BLaER1 (cell line): Measurements from ENCODE around the gene ASIC5.

Experiments
- H3K27ac ChIP-seq: shearing (Covaris generic); formaldehyde crosslinking; 2 replicates; pipeline ENCODE4 v1.8.1; 2022
- H3K27me3 ChIP-seq: shearing (Covaris generic); formaldehyde crosslinking; 2 replicates; pipeline ENCODE4 v1.8.1; 2022
- H3K36me3 ChIP-seq: shearing (Covaris generic); formaldehyde crosslinking; 2 replicates; pipeline ENCODE4 v1.8.1; 2022
- H3K4me1 ChIP-seq: shearing (Covaris generic); formaldehyde crosslinking; 2 replicates; pipeline ENCODE4 v1.8.1; 2022
- H3K4me2 ChIP-seq: shearing (Covaris generic); formaldehyde crosslinking; 2 replicates; pipeline ENCODE4 v1.8.1; 2022
- H3K4me3 ChIP-seq: shearing (Covaris generic); formaldehyde crosslinking; 2 replicates; pipeline ENCODE4 v1.8.1; 2022
- H3K9ac ChIP-seq: shearing (Covaris generic); formaldehyde crosslinking; 2 replicates; pipeline ENCODE4 v1.8.1; 2022
- H3K9me3 ChIP-seq: shearing (Covaris generic); formaldehyde crosslinking; 2 replicates; pipeline ENCODE4 v1.8.1; 2022
- H4K20me1 ChIP-seq: shearing (Covaris generic); formaldehyde crosslinking; 2 replicates; pipeline ENCODE4 v1.8.1; 2022
- Cebpa-rat ChIP-seq: shearing (Covaris generic); IDR thresholded peaks from 2 replicates; pipeline ENCODE4 v1.8.1; 2022

ASIC5 gene

DNA sequence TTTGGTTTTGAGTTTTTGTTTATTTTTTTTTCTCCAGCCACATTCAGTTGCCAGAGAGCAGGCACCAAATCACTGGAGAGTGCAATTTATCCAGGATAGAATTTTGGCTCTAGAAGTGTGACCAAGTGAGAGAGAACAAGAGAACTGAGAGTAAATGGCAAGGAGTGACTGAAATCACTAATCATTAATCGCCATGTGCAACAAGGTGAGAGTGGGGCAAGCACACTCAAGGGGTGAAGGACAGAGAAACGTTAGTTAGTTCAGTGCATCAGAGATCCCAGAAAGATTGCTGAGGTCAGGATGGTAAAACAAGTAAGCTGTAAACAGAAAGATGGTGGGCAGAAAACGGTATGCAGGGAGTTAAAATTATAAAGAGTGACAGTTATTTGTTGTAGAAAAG, 17.8 kb upstream of the ASIC5 start:
- H3K36me3 ChIP-seq = no peaks in the 10 kb centered on the region
- no peak overlapping the region for H3K4me2 ChIP-seq
- H3K4me3 ChIP-seq = no peak overlapping the region
- no peak overlapping the region for H3K9ac ChIP-seq
- H4K20me1 ChIP-seq = no peaks in the 10 kb centered on the region
- no peaks in the 10 kb centered on the region for H3K9me3 ChIP-seq
- TF ChIP-seq Cebpa-rat = no peak
- no peaks in the 10 kb centered on the region for H3K27me3 ChIP-seq
- no peaks in the 10 kb centered on the region for H3K4me1 ChIP-seq
- no peak overlapping the region for H3K27ac ChIP-seq

DNA sequence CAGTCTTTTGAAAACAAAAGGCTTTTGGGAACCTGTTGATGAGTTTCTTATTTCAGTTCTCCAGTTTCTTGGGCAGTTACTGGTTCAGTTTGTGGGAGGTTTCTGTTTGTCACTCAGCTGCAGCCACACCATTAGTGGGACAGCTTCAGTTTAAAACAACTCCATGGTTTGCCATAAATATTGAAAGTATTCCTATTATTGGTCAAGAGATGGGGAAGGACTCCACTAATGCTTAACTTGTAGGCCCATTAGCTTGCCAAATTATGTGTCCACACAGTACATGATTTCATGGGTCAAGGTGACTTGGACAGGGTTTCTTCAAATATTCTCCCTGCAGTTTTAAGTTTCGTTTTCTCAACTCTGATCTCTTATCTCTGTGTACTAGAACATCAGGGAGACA, 15.5 kb upstream of the ASIC5 start:
- H3K4me3 ChIP-seq = no peak overlapping the region
- no peaks in the 10 kb centered on the region for H3K36me3 ChIP-seq
- H3K4me2 ChIP-seq = no peak overlapping the region
- no peak for TF ChIP-seq Cebpa-rat
- no peak overlapping the region for H3K9ac ChIP-seq
- H3K4me1 ChIP-seq = no peaks in the 10 kb centered on the region
- no peaks in the 10 kb centered on the region for H4K20me1 ChIP-seq
- H3K27me3 ChIP-seq = no peaks in the 10 kb centered on the region
- no peaks in the 10 kb centered on the region for H3K9me3 ChIP-seq
- H3K27ac ChIP-seq = no peak overlapping the region

DNA sequence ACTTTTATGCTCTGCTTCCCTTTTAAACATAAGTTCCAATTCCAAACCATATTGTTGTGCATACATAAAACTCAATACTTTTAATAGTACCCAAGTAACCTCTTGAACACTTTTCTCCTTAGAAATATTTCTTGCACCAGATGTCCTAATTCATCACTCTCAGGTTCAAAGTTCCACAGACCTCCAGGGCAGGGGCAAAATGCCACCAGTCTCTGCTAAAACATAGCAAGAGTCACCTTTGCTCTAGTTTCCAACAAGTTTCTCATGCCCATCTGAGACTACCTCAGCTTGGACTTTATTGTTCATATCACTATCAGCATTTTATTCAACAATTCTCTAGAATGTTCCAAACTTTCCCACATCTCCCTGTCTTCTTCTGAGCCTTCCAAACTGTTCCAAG, 13.7 kb upstream of the ASIC5 start:
- Histone ChIP-seq H3K27ac (no peak overlapping the region), H3K4me3 (no peak overlapping the region), H3K4me1 (no peaks in the 10 kb centered on the region), H3K27me3 (no peaks in the 10 kb centered on the region), H3K4me2 (no peak overlapping the region), H3K9me3 (no peaks in the 10 kb centered on the region), H3K36me3 (no peaks in the 10 kb centered on the region), H3K9ac (no peak overlapping the region), H4K20me1 (no peaks in the 10 kb centered on the region)
- TF ChIP-seq Cebpa-rat = no peak

DNA sequence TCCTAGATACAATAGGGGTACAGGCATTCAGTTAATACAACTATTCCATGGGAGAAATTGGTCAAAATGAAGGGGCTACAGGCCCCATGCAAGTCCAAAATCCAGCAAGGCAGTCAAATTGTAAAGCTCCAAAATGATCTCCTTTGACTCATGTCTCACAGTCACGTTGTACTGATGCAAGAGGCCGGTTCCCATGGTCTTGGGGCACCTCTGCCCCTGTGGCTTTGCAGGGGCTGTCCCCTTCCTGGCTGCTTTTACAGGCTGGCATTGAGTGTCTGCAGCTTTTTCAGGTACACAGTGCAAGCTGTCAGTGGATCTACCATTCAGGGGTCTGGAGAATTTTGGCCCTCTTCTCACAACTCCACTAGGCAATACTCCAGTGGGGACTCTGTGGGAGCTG, 12.5 kb upstream of the ASIC5 start:
- H3K4me1 ChIP-seq = no peaks in the 10 kb centered on the region
- H4K20me1 ChIP-seq = no peaks in the 10 kb centered on the region
- H3K27ac ChIP-seq = no peak overlapping the region
- no peak overlapping the region for H3K4me2 ChIP-seq
- no peaks in the 10 kb centered on the region for H3K36me3 ChIP-seq
- no peak for TF ChIP-seq Cebpa-rat
- no peak overlapping the region for H3K4me3 ChIP-seq
- no peaks in the 10 kb centered on the region for H3K27me3 ChIP-seq
- H3K9ac ChIP-seq = no peak overlapping the region
- no peaks in the 10 kb centered on the region for H3K9me3 ChIP-seq

DNA sequence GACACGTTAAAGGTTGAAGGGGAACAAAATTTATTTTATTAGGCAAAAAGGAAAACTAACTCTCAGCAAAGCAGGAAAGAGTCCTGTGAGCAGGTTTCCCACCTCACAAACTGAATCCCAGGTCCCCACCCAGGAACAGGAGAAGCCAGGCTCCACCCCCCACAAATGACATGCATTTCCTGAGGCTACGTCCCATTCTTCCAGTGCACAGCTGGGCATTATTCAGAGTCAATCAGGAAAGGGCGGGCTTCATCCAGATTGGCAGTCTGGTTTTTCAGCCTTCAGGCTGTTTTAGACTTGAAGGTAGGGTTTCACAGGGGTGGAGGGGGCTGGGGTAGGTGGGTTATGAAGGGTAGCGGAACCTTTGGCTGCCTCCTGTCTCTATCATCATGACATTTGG, 11.9 kb upstream of the ASIC5 start:
- no peak for TF ChIP-seq Cebpa-rat

DNA sequence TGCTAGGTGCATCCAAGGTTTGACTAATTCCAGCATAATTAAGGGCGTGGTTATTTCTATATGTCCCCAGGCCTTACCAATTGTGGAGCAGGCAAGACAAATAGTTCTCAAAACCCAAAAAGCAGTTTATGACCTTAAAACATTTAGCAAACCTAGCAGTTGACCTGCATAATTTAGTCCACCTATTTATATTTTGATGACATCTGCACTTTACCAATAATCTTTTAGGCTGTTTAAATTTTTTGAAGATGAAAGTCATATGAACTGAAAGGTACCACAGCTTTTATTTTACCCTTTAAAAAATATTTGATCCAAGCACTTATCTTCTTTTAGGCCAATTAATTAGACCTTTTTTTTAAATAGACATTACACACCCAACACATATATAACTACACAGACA, 9.8 kb upstream of the ASIC5 start:
- H3K27me3 ChIP-seq = no peaks in the 10 kb centered on the region
- H4K20me1 ChIP-seq = no peaks in the 10 kb centered on the region
- H3K4me1 ChIP-seq = no peaks in the 10 kb centered on the region
- H3K9ac ChIP-seq = no peak overlapping the region
- H3K9me3 ChIP-seq = no peaks in the 10 kb centered on the region
- no peaks in the 10 kb centered on the region for H3K36me3 ChIP-seq
- no peak overlapping the region for H3K4me3 ChIP-seq
- TF ChIP-seq Cebpa-rat = no peak
- H3K27ac ChIP-seq = no peak overlapping the region
- no peak overlapping the region for H3K4me2 ChIP-seq

More for the DNA sequence above, 11.9 kb upstream of the ASIC5 start:
- Histone ChIP-seq H3K27me3 (no peaks in the 10 kb centered on the region), H3K9me3 (no peaks in the 10 kb centered on the region), H4K20me1 (no peaks in the 10 kb centered on the region), H3K4me2 (no peak overlapping the region), H3K4me3 (no peak overlapping the region), H3K27ac (no peak overlapping the region), H3K36me3 (no peaks in the 10 kb centered on the region), H3K4me1 (no peaks in the 10 kb centered on the region), H3K9ac (no peak overlapping the region)

DNA sequence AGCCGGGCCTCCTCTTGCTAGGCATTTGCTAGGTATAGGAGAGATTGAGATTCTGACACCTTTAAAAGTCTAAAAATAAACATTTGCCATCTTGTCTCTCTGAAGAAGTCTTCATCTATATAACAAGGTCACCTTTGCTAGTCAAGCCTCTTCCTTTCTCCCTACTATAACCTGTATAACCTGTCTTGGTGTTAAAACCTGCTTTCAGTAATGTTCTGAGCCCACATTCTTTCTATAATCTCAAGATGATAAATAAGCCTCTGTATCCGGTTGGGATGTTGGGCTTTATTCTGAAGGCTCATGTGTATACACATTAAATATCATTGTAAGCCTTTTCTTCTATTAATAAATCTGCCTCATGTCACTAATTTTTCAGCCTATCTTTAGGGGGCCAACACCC, 10.2 kb downstream of the ASIC5 start:
- TF ChIP-seq Cebpa-rat = no peak
- Histone ChIP-seq H4K20me1 (no peaks in the 10 kb centered on the region), H3K27me3 (no peaks in the 10 kb centered on the region), H3K36me3 (no peaks in the 10 kb centered on the region), H3K9me3 (no peaks in the 10 kb centered on the region), H3K9ac (no peak overlapping the region), H3K4me3 (no peak overlapping the region), H3K4me1 (no peaks in the 10 kb centered on the region), H3K4me2 (no peak overlapping the region), H3K27ac (no peak overlapping the region)

DNA sequence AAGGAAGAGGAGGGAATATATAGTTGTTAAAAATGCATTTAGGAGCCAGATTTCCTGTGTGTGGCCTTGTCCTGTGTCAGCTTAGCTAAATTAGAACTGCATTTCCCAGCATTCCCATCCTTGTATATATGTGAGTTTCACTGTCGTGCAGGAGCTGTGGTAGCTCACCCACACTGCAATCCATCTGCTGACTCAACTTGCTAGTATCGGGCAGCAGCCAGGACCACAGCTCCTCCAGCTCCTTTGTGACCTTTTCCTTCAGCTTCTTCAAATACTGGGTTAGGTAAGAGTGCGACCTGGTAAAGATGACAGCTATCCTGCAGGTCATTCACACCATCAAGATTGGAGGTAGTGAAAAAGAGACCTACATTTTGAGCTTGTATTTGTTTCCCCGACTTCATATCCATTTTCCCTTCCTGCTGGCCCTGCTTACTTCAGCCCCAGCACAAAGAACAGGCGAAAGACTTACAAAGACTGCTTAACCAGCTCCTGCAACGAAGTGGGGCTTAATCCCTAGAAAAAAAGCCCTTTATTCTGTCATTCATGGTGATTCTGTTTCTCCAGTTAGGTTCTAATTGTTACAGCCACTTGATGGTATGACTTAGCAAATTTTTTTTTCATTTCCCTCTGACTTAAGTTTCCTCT, 11.4 kb downstream of the ASIC5 start:
- Histone ChIP-seq H4K20me1 (no peaks in the 10 kb centered on the region), H3K9ac (no peak overlapping the region), H3K36me3 (no peaks in the 10 kb centered on the region), H3K4me3 (no peak overlapping the region), H3K4me2 (no peak overlapping the region), H3K4me1 (no peaks in the 10 kb centered on the region), H3K9me3 (no peaks in the 10 kb centered on the region), H3K27me3 (no peaks in the 10 kb centered on the region), H3K27ac (no peak overlapping the region)
- no peak for TF ChIP-seq Cebpa-rat

DNA sequence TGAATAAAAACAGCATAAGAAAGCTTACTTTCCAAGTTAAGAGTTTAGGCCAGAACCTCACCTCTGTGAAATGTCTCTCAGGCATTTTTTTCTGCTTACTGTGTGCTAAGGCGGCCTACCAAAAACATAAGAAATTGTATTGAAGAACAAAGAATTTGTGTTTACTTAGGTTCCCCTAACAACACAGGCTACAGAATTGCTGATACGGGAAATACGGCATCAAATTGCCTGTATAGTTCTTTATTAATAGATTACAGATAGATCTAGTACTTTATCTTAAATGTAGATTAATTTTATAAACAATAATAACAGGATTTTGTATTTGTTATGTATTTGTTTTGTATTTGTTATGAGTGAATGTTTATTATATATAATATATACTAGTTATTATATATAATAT, 12.9 kb downstream of the ASIC5 start:
- H3K9me3 ChIP-seq = peaks cover 7% of the 10 kb centered on the region; the same call in 1 of the 2 replicates
- H3K4me3 ChIP-seq = no peak overlapping the region
- no peaks in the 10 kb centered on the region for H4K20me1 ChIP-seq
- no peak overlapping the region for H3K4me2 ChIP-seq
- no peak for TF ChIP-seq Cebpa-rat
- no peaks in the 10 kb centered on the region for H3K27me3 ChIP-seq
- H3K9ac ChIP-seq = no peak overlapping the region
- no peaks in the 10 kb centered on the region for H3K36me3 ChIP-seq
- H3K27ac ChIP-seq = no peak overlapping the region
- H3K4me1 ChIP-seq = no peaks in the 10 kb centered on the region

DNA sequence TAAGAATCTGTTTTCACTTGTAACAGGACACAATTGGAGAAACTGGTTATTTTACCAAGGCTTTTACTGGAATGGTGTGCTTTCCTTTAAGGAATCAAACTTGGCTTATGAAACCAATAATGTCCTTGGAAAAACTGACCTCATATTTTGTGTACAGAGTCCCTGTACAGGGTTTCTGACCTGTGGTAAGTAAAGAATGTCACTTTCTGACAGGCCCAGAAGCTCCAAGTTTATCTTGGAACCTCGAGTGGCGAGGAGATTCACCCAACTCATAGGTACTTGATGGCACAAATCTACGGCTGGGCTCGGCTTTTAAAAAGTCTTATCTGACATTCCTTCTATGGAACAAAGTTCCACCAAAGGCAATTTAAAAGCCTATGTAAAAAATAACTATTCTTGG, 17.0 kb downstream of the ASIC5 start:
- Histone ChIP-seq H3K27ac (no peak overlapping the region), H3K36me3 (no peaks in the 10 kb centered on the region), H3K27me3 (no peaks in the 10 kb centered on the region), H3K4me3 (no peak overlapping the region), H4K20me1 (no peaks in the 10 kb centered on the region), H3K4me2 (no peak overlapping the region), H3K9me3 (peaks cover 19% of the 10 kb centered on the region), H3K4me1 (no peaks in the 10 kb centered on the region), H3K9ac (no peak overlapping the region)
- TF ChIP-seq Cebpa-rat = no peak

DNA sequence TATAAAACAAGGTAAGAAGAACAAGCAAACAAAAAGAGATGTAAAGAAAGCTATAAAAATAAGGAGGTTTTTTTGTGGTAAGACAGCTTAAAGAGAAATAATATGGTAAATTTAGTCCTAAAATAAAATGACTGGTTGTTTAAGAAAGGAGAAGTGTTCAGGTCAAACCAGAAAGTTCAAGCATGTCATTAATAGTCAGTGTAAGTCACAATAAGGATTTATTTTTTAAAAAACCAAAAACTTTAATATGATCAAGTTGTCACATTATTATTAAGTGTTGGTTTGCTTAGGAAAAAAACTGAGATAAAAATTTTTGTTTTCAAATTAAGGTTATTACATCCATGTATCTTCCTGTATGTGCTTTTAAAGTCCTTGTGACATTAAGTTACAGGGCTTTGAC, 19.1 kb downstream of the ASIC5 start:
- H3K27ac ChIP-seq = no peak overlapping the region
- no peak for TF ChIP-seq Cebpa-rat
- peaks cover 19% of the 10 kb centered on the region for H3K9me3 ChIP-seq
- H3K27me3 ChIP-seq = no peaks in the 10 kb centered on the region
- H3K36me3 ChIP-seq = no peaks in the 10 kb centered on the region
- H3K4me2 ChIP-seq = no peak overlapping the region
- no peak overlapping the region for H3K4me3 ChIP-seq
- H3K9ac ChIP-seq = no peak overlapping the region
- no peaks in the 10 kb centered on the region for H3K4me1 ChIP-seq
- H4K20me1 ChIP-seq = no peaks in the 10 kb centered on the region
